Caco-2 (cell line): ENCODE data around the gene DENND1B. TPM values are rescaled to one million over a fixed set of nuclear protein-coding genes. Genes with fewer than 3 reads are reported as not detected.
"Not testable (repeated sequence)": the region's sequence is repeated elsewhere in the genome, so short reads cannot be mapped to it uniquely, and the experiment has no call there.

Experiments used
- BruUV-seq: library from RNA; stranded (reverse); fragments of 400-500 nt; replicated peaks from 2 replicates; lab custom pipeline; 2021; lab: Mats Ljungman, UMichigan
- CTCF ChIA-PET: fragments of 300-600 bp; sonication (Branson Sonifier 250); formaldehyde crosslinking; loops from one replicate; lab custom pipeline; 2022; ENCODE audit warnings: antibody characterized with exemption; lab: Charles Lee
- POLR2A ChIA-PET: fragments of 300-600 bp; sonication (Branson Sonifier 250); formaldehyde crosslinking; loops from one replicate; lab custom pipeline; 2022; ENCODE audit warnings: antibody characterized with exemption; lab: Charles Lee
- DNase-seq, 2 experiments: peaks; one replicate each; pipeline versions ENCODE4 v3.0.0 to v3.0.0-alpha.2; 2020 to 2022
- H3K27me3 ChIP-seq: replicated peaks from 2 replicates; pipeline ENCODE4 v1.6.0; 2011; ENCODE audit warnings: low read length; ENCODE audit not compliant: control insufficient read depth, insufficient read depth
- H3K36me3 ChIP-seq: 2 replicates; pipeline ENCODE4 v1.5.1; 2011; ENCODE audit warnings: low read length; ENCODE audit not compliant: control insufficient read depth, insufficient read depth
- H3K4me1 ChIP-seq: fragments of 250-450 bp; sonication (Bioruptor Pico); 2 replicates; pipeline ENCODE4 v1.5.1; 2020; ENCODE audit warnings: mild to moderate bottlenecking
- H3K4me3 ChIP-seq: 2 replicates; pipeline ENCODE4 v1.5.1; 2011; ENCODE audit warnings: low read depth, mild to moderate bottlenecking, control low read depth, low read length
- H3K9me3 ChIP-seq: fragments of 250-450 bp; sonication (Bioruptor Pico); 2 replicates; pipeline ENCODE4 v1.5.1; 2020; ENCODE audit warnings: mild to moderate bottlenecking, moderate library complexity
- H3K27ac Mint-ChIP-seq: one replicate; pipeline ENCODE4 v1.8.0; 2022; ENCODE audit warnings: mixed read lengths; ENCODE audit not compliant: unreplicated experiment
- H3K27me3 Mint-ChIP-seq: one replicate; pipeline ENCODE4 v1.8.0; 2022; ENCODE audit warnings: mixed read lengths; ENCODE audit not compliant: insufficient read depth, unreplicated experiment
- H3K36me3 Mint-ChIP-seq: one replicate; pipeline ENCODE4 v1.8.0; 2022; ENCODE audit warnings: mild to moderate bottlenecking, mixed read lengths; ENCODE audit not compliant: insufficient read depth, unreplicated experiment
- H3K4me1 Mint-ChIP-seq: one replicate; pipeline ENCODE4 v1.8.0; 2022; ENCODE audit warnings: low read depth, mixed read lengths; ENCODE audit not compliant: unreplicated experiment
- H3K4me3 Mint-ChIP-seq: one replicate; pipeline ENCODE4 v1.8.0; 2022; ENCODE audit warnings: mild to moderate bottlenecking, moderate library complexity, mixed read lengths; ENCODE audit not compliant: unreplicated experiment
- H3K9me3 Mint-ChIP-seq: one replicate; pipeline ENCODE4 v1.8.0; 2022; ENCODE audit warnings: mixed read lengths; ENCODE audit not compliant: unreplicated experiment
- intact Hi-C: fragments of 100-400 bp; cut with micrococcal nuclease; formaldehyde crosslinking; loops from one replicate; pipeline ENCODE4 v1.10.0; 2022; ENCODE audit not compliant: unreplicated experiment
- total RNA-seq: library from RNA; stranded (reverse); gene quantifications from 2 replicates; pipeline ENCODE4 v1.2.3, GENCODE V29; 2022
- TF ChIP-seq, protein P1 (sequence below), 2 experiments: fragments of 200-600 bp in 1 of 2; IDR thresholded peaks; 1 replicate in 1 of 2; 2 replicates in 1 of 2; pipeline versions ENCODE4 v1.5.1 to v1.8.0; 2011 to 2022; ENCODE audit warnings: antibody characterized with exemption in 1 of 2, control low read depth in 1 of 2, inconsistent platforms in 1 of 2, low read depth in 1 of 2, low read length in 1 of 2, mild to moderate bottlenecking in 1 of 2, moderate library complexity in 1 of 2; ENCODE audit not compliant: insufficient read depth in 1 of 2, severe bottlenecking in 1 of 2, unreplicated experiment in 1 of 2

DENND1B gene
- total RNA-seq, 1 experiment from 2014 or later = 9.6 TPM

- Mint-ChIP-seq H3K27me3 (no peaks in the 10 kb centered on the region), H3K27ac (no peak overlapping the region), H3K4me3 (no peak overlapping the region), H3K9me3 (no peaks in the 10 kb centered on the region), H3K36me3 (no peaks in the 10 kb centered on the region), H3K4me1 (no peaks in the 10 kb centered on the region)
- TF ChIP-seq, protein P1, sequence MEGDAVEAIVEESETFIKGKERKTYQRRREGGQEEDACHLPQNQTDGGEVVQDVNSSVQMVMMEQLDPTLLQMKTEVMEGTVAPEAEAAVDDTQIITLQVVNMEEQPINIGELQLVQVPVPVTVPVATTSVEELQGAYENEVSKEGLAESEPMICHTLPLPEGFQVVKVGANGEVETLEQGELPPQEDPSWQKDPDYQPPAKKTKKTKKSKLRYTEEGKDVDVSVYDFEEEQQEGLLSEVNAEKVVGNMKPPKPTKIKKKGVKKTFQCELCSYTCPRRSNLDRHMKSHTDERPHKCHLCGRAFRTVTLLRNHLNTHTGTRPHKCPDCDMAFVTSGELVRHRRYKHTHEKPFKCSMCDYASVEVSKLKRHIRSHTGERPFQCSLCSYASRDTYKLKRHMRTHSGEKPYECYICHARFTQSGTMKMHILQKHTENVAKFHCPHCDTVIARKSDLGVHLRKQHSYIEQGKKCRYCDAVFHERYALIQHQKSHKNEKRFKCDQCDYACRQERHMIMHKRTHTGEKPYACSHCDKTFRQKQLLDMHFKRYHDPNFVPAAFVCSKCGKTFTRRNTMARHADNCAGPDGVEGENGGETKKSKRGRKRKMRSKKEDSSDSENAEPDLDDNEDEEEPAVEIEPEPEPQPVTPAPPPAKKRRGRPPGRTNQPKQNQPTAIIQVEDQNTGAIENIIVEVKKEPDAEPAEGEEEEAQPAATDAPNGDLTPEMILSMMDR (IDR thresholded peaks at IDR 0.05; ENCODE audit: insufficient read depth in 1 of 2, low read depth in 1 of 2, low read length in 1 of 2, severe bottlenecking in 1 of 2, unreplicated experiment in 1 of 2) = no peak
- no peaks in the 10 kb centered on the region for H3K4me1 ChIP-seq
- H3K9me3 ChIP-seq = no peaks in the 10 kb centered on the region
- CTCF ChIA-PET = no interaction called here
- DNase-seq = no peak
- no peak overlapping the region for H3K4me3 ChIP-seq
- POLR2A ChIA-PET = no interaction called here
- intact Hi-C loops = no loop called here
- H3K36me3 ChIP-seq = no peaks in the 10 kb centered on the region
- H3K27me3 ChIP-seq = no peaks in the 10 kb centered on the region
- BruUV-seq = no TSS peak
Observed at GRCh38 chr1:197705941-197706340, 69.3 kb downstream of the DENND1B start.

DNA sequence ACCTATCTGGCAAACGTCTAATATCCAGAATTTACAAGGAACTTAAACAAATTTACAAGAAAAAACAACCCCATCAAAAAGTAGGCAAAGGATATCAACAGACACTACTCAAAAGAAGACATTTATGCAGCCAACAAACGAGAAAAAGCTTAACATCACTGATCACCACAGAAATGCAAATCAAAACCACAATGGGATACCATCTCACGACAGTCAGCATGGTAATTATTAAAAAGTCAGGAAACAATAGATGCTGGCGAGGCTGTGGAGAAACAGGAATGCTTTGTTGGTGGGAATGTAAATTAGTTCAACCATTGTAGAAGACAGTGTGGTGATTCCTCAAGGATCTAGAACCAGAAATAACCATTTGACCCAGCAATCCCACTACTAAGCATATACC is 74.6 kb downstream of the DENND1B start:
- H3K4me1 Mint-ChIP-seq, POLR2A ChIA-PET, H3K4me1 ChIP-seq: not testable (repeated sequence)

DNA sequence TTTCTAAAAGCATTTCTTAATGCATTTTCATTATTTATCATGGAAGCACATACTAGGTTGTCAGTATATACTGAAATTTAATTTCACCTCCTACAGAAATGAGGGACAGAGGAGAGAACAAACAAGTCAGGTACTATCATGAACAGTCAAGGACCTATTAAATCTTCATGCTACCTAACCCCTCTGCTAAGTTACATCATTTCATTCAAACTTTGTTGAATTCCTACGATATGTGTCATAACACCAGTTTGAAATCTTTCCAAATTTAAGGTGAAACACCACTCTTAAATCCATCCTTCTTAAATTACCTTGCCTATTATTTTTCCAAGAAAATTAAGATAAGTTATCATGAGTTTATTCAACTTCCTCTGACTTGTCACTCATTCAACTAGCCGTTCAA is 78.9 kb downstream of the DENND1B start:
- H3K27me3 Mint-ChIP-seq = no peaks in the 10 kb centered on the region
- ChIA-PET POLR2A (no interaction called here), CTCF (no interaction called here)
- H3K9me3 ChIP-seq = no peaks in the 10 kb centered on the region
- H3K4me3 ChIP-seq = no peak overlapping the region
- no peaks in the 10 kb centered on the region for H3K27me3 ChIP-seq
- no peaks in the 10 kb centered on the region for H3K4me1 Mint-ChIP-seq
- H3K27ac Mint-ChIP-seq = no peak overlapping the region
- no peaks in the 10 kb centered on the region for H3K9me3 Mint-ChIP-seq
- no peaks in the 10 kb centered on the region for H3K36me3 ChIP-seq
- DNase-seq = no peak
- H3K36me3 Mint-ChIP-seq = no peaks in the 10 kb centered on the region
- H3K4me1 ChIP-seq = no peaks in the 10 kb centered on the region
- TF ChIP-seq, protein P1 (IDR thresholded peaks at IDR 0.05; ENCODE audit: insufficient read depth in 1 of 2, low read depth in 1 of 2, low read length in 1 of 2, severe bottlenecking in 1 of 2, unreplicated experiment in 1 of 2) = no peak
- intact Hi-C loops = no loop called here
- H3K4me3 Mint-ChIP-seq = no peak overlapping the region
- no TSS peak for BruUV-seq

More for the DNA sequence above, 74.6 kb downstream of the DENND1B start:
- H3K36me3 ChIP-seq, H3K4me3 ChIP-seq, CTCF ChIA-PET, H3K36me3 Mint-ChIP-seq, H3K4me3 Mint-ChIP-seq, H3K27me3 Mint-ChIP-seq, DNase-seq, H3K27ac Mint-ChIP-seq, BruUV-seq, H3K9me3 ChIP-seq, H3K9me3 Mint-ChIP-seq, intact Hi-C loops, H3K27me3 ChIP-seq: not testable (repeated sequence)

- Mint-ChIP-seq H3K36me3 (no peaks in the 10 kb centered on the region), H3K27ac (no peak overlapping the region), H3K4me1 (no peaks in the 10 kb centered on the region), H3K27me3 (no peaks in the 10 kb centered on the region), H3K9me3 (no peaks in the 10 kb centered on the region), H3K4me3 (no peak overlapping the region)
- TF ChIP-seq, protein P1 (IDR thresholded peaks at IDR 0.05; ENCODE audit: insufficient read depth in 1 of 2, low read depth in 1 of 2, low read length in 1 of 2, severe bottlenecking in 1 of 2, unreplicated experiment in 1 of 2) = no peak
- Histone ChIP-seq H3K4me1 (no peaks in the 10 kb centered on the region), H3K27me3 (no peaks in the 10 kb centered on the region), H3K9me3 (no peaks in the 10 kb centered on the region), H3K36me3 (no peaks in the 10 kb centered on the region), H3K4me3 (no peak overlapping the region)
- no TSS peak for BruUV-seq
- intact Hi-C loops = no loop called here
- ChIA-PET CTCF (no interaction called here), POLR2A (no interaction called here)
- DNase-seq = no peak
Observed at GRCh38 chr1:197695961-197696360, 79.3 kb downstream of the DENND1B start.
